KG1 (cell line): Measurements from ENCODE around the gene PFN1.

Source experiments
- DNase-seq: peaks from one replicate; lab custom pipeline; 2025; lab: John Stamatoyannopoulos, UW

PFN1 gene

DNA sequence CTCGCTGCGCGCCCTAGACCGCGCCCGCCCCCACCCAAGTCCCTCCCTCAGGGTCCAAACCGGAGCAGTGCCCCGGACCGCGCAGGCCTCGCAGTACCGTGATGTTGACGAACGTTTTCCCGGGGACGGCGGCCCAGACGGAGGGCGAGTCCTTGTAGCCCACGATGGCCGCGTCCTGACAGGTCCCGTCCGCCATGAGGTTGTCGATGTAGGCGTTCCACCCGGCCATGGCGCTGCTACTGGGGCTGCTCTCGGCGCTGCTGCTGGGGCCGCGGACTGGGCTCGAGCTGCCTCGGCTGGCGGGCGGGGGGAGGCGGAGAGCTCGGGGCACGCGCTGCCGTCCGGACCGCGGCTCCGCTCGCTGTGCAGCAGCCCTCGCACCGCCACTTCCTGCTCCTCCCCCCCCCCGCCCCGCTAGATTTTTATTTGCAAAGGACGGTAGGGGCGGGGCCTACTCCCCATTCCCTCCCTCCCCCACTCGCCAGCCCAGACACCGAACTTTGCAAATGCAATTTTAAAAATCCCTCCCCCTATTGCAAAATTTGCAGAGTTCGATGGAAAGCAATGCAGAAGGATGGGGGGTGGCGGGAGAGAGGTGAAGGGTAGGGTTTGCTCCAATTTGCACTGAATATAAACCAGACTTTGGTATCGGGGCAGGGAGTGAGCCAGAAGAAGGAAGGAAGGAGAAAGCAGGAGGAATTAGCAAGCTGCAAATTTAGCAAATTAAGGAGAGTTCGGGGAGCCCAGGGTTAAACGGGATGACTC lies at the start of gene PFN1:
Gene PFN1 (minus strand): TSS at position 365 of the 765 bp plus-strand sequence. CDS start 136 bp downstream, at position 229.
- DNase-seq, result peak; percentile 77

DNA sequence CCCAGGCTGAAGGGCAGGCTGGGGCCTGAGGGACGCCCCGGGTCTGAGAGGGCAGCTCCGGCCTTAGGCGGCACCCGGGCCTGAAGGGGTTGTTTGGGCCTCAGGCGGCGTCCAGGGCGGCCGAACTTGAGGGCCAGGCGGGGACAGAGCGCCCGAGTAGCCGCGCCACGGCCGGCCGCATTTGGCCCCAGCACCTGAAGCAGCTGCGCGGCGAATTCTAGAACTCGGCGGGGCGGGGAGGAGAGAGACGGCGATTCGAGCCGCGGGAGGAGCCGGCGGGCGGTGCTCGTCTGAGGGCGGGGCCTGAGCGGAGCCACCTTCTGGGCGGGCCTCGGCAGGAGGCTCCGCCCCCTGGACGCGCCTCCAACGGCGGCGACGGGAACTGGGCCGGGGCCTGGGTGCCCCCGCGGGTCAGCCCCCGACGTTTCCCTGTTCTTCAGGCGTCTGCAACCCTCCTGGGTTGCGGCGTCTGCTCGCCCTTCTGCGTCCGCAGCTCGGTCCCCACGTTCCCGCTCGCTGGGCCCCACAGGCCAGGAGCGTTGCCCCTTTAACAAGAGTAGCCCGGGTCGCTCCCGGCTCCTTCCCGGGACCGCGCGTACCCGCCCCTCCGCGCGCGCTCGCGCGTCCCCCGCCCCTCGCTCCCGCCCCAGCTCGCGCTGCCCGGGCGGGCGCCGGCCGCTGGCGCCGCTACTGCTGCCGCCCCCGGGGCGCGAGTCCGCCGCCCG lies 49.1 kb upstream of the PFN1 start, which contains the start of the genes INCA1 and KIF1C:
Gene INCA1 (minus strand): TSS at position 221 of the 725 bp plus-strand sequence. CDS start 3,085 bp downstream, outside the sequence.
Gene KIF1C (plus strand): TSS at position 649 of the 725 bp plus-strand sequence. CDS start 2,297 bp downstream, outside the sequence.
- peak; percentile 28 for DNase-seq

DNA sequence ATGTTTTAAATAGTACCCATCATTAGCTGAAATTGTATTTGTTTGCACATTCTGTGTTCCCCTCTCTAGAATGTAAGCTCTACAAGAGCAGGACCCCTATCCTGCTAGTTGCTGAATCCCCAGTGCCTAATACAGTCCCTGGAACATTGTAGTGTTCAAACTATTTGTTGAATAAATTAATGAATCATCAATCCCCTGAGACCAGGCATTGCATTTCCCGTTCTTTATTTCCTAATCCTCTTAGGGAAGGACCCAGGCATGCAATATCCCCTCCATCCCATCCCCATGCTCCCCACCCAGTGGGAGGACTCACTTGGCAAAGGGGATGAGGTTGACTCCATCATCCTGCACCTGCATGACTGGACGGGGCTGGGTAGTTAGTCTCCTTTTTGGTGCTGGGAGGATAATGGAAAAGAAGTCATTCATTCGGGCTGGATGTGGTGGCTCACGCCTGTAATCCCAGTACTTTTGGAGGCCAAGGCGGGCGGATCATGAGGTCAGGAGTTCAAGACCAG lies 45.8 kb upstream of the PFN1 start:
- DNase-seq, result no peak

DNA sequence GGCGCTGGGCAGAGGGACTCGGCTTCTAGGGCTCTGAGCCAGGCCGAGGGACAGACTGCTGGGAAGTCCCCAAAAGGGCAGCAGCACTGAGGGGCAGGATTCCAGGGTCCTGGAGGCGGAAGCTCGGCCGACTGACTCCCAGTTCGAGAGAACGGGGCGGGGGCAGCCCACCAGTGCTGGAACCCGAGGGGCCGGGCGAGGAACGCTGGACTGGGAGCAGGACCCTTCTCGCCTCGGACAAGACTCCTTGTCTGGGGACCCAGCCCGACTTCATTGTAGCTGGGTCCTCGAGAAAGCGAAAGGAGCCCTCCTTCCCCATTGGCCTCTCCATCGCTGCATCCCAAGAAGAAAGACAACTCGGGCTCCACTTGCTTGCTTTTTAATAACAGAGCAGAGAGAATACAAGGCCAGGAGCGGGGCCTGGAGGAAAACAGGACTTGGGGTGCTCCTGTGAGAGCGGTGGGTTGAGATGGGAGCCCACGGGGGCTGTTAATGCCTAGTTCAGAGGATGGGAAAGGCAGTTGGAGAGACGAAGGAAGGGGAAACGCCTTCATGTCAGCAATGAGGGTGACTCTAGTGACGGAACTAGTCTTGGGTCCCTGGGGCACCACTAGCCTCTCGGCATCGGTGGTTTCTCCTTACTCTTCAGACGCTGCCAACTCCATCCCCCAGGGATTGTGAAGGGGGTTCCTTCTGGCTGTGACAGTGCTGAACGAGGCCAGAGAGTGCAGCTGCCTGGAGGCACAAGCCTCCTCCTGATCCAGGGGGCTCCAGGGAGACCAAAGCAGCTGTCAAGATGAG lies 39.6 kb upstream of the PFN1 start:
- no peak for DNase-seq

DNA sequence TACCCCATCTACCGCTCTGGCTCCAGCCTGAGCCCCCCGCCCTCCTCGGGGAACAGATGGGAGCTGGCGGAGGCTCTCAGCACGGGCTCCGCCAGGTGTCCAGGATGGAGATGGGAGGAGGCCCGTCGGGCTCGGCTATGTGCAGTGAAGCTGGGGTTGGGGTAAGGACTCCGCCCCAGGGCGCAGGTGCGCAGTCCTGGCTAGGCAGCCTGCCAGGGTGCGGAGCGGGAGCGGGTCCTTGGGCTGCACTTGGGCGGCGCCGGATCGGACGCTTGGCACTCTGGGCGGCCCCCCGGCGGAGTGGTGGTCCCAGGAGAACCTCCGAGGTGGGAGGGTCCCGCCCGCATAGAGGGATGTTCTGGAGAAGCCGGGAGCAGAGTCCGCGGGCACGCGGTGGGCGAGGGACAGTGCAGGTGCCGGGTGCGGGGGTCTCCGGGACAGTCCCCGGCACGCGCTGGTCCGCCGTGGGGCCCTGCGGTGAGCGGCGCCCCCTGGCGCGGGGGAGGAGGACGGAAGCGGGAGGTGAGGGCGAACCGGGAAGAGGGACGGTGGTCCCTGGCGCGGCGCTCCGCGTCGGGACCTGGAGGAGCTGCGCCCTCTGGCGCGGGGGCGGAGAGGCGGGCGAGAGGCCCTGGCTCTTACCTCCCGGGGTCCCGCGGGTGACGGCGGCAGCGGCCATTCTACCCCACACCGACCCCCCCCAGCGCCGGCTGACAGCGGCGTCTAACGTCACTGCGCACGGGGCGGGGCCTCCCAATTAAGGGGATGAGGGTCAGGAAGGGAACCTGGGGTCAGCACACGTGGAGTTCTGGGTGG lies 38.8 kb upstream of the PFN1 start, which contains the start of gene CAMTA2:
Gene CAMTA2 (minus strand): TSS at position 725 of the 816 bp plus-strand sequence. CDS start 1,453 bp downstream, outside the sequence.
- peak; percentile 58 for DNase-seq

DNA sequence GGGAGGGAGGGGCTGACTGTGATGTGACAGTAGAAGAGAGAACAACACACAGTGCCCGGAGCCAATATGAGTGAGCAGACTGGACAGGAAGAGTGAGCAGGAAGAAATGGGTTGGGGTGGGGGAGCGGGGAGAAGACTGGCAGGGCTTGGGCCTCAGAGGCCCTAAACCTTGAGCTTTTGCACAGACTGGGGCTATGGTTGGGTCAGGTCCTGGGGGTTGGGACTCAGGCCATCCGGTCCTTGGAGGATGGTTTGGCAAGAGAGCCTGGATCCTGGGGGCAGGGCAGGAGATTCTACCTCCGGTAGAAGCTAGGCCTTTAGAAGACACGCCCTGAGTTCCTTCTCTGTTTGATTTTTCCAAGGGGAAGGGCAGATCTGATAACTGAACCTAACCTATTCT lies 38.1 kb upstream of the PFN1 start:
- DNase-seq, result no peak

DNA sequence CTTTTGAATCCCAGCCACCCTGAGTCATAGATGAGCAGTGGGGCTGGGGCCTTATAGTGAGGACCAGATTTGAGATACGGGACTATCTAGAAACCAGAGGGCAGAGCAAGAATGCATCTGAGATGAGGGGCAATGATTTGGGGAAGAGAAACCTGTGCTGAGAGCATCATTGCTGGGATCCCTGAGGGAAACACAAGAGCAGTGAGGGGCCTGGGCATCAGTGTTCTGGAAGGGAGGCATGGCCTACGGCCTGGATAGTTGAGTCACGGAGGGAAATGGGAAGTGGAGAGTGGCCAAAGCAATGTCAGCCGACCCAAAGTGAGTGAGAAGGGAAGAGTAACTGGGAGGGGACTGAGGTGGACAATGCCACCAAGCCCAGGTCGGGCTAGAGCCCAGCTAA lies 34.0 kb upstream of the PFN1 start:
- DNase-seq, result no peak

DNA sequence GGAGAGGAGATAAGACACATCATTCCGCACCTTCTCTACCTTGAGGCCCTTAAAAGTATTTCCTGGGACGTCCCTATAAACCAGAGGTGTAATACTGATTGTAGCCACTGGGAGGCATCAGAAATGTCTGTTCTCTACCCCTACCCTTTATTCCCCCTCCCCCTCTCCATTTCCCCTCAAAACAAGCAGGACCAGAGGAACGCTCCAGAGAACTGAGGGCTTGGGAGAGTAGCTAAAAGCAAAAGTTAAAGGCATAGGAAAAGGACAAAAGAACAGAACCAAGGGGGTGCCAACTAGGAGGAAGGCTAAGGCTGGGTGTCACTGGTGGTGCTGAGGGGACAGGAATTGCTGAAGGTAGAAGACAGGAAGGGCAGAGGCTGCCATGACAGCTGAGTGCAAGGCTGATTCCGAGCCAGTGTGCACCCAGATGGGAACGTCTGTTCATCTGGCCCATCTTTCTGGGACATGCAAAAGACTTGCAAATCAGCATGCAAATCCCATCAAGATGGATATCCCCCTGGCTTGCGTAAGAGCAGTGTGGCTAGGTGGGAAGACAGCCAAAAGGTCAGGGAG lies 32.4 kb upstream of the PFN1 start:
- DNase-seq, result no peak

DNA sequence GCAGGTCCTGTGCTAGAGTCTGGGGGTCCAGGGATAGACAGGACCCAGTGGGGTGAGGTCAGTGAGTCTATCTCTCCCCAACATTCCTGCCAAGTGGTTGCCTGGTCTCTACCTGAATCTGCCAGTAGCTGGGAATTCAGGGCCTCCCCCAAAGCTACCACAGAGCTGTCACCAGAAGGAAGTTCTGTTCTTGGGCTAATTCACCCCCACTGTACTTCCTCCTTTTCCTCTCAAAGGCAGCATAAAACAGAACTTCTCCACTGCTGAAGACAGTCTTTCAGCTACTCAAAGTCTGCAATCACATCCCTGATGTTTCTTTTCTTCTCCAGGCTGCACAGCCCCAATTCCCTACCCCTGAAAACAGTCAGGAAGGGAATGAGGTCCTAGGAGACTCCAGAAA lies 30.4 kb upstream of the PFN1 start:
- DNase-seq, result no peak

DNA sequence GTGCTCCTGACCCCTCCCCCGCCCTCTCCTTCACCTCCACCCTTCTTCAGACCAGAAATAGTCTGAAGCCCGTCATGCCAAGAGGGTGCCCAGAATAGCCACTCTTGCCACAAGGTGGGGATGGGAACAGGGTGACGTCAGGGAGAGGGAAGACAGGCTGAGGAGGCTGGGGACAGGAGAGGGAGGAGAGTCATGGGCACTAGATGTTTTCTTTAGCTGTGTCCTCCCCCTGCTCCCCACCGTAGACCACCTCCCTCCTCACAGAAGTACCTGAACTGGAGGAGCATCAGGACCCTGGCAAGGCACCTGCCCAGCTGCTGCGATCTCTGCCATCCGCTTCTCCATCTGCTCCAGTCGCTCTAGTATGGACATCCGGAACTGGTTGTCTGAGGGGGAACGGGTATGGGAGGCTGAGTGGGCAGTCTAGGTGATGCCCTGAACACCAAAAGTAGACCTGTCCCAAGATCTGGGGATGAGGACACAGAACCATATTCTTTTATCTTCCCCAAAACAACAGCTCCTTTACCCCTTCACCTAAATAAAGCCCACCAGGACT lies 25.9 kb upstream of the PFN1 start:
- no peak for DNase-seq

DNA sequence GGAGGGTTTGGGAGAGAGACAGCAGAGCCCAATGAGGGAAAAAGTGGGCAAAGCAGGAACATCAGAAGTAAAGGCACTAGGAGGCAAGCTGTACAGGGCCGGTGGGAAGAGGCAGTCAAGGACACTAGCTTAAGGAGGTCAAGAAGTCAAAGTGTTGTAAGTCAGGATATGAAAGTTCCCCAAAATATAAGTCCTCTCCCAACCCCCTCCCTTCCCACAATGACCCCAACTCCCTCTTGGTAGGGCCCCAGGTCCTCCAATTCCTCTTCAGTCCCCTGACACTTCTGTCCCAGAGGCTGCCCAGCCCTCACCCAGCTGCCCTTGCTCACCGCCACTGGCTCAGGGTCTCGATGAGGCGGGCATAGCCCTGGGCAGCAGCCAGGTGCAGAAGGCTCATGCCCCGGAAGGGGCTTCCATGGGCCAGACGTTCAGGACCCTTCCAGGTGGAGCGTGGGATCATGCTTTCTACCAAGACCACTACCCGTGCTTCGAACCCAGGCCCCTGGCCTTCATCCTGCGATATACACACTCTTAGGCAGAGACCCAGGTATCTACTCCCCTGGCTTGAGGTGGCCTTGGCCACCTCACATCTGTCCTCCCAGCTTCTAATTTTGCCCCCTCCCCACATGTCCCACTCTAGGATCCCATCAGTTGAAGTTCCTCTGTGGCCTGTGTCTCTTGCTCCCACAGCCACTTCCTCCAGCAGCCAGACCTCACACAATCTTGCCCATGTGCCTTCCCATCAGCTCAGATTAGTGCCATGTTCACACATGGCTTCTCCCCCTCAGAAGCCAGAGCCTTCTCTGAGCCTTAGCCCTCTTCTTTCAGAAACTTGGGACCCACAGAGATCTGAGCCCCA lies 25.2 kb upstream of the PFN1 start:
- no peak for DNase-seq

DNA sequence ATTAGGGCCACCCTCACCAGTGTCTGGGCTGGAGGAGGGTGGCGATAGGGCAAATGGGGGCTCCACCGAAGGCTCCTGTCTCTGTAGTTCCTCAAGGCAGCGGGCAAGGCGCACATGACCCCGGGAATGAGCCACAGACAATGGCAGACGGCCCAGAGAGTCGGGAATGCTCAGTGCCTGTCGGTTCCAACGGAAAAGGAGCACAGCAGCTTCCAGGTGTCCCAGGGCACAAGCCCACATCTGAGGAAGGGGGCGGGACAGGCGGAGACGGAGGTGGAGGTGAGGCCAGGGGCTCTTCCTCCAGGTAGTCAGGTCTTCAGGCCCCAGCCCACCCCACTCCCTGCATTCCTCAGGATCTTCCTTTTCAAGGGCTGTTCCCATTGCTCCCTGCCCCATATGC lies 24.4 kb upstream of the PFN1 start:
- no peak for DNase-seq

DNA sequence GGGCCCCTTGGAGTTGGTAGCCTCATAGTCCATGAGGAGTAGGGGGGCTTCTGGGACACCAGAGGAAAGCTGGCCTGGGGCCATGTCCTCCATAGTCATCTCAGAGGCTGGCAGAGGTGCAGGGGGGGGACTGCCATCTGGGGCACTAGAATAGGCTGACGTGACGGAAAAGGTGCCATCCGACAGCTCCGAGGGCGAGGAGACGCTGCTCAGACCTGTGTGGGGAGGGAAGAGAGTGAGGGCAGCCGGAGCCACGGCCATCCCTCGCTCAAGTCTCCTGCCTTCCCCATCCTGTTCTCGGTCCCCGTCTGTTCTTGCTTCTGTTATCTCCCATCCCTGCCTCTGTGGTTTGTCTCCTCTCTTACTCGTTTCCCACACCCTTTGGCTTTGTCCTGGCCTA lies 24.0 kb upstream of the PFN1 start:
- no peak for DNase-seq

DNA sequence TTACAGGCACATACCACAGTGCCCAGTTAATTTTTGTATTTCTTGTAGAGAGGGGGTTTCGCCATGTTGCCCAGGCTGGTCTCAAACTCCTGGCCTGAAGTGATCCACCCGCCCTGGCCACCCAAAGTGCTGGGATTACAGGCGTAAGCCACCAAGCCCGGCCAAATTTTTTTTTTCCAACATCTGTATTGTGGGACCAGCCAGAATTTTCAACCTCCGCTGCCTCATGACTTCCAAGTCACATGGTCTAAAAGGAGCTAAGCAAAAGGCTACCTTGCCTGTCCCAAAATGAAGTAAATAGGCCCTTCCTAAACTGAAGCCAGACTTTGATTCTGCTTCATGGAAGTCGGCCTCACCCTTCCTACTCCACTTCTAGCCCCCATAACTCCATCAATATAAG lies 23.5 kb upstream of the PFN1 start:
- DNase-seq, result no peak

DNA sequence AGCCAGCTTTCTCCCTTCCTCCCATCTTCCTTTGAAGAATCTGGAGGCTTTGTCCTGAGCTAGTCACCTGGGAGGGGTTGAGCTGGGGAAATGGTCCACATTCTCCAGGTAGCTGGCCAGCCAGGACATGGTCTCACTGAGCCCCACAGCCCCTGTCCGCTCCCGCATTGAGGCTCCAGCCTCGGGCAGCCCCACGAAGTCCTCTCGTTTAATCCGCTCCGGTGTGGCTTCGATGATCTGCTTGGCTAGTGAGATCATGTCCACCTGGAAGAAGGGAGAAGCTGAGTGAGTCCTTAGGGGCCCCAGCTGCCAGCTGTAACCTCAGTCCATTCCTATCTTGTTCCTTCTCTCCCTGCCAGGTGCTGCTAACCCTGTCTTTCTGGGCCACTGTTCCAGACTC lies 21.9 kb upstream of the PFN1 start:
- DNase-seq, result no peak

DNA sequence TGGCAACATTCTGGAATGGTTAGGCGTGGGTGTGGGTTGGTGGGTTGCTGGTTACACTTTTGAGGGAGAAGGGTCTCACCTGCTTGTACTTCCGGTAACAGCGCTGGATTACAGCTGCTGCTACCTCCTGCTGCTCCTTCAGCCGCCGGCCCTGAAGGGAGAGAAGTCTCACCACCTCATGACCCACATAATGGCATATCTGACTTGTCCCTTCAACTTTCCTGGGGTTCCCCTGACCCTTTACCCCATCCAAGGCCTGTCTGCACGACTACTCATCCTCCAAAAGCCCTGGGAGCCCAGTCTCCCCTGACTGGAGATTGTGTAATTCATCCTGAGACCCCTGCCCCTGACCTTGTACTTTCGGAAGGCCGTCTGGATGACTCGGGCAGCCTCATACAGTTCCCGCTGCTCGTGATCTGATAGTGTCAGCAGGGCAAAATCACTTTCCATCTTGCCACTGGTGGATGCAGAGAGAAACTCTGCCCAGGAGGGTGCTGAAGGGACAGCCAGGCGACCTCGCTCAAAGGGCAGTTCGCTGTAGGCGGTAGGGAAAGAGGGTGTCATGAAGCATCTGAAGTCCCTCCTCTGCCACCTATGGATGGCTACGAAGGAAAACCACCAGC lies 21.3 kb upstream of the PFN1 start:
- DNase-seq, result no peak

DNA sequence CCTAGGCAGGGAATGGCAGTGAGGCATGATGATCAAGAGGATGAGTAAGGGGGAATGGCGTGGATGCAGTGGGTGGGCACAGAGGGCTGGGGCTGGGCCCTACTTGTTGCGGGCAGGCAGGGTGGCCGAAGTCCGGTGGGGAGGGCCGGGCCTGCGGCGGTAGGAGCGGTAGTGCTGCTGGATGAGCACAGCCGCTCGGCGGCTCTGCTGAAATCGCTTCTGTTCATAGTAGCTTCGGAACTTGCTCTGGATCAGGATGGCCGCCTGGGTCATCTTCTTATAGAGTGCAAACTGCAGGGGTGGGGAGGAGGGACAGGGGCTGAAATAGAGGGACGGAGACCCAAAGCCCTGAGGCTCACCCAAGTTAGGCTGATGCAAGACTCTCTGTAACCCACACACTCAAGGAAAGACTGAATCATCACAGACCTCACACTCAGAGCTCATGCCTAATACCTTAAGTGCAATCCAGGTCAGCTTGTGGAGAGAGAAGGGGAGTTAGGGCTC lies 20.8 kb upstream of the PFN1 start:
- no peak for DNase-seq

DNA sequence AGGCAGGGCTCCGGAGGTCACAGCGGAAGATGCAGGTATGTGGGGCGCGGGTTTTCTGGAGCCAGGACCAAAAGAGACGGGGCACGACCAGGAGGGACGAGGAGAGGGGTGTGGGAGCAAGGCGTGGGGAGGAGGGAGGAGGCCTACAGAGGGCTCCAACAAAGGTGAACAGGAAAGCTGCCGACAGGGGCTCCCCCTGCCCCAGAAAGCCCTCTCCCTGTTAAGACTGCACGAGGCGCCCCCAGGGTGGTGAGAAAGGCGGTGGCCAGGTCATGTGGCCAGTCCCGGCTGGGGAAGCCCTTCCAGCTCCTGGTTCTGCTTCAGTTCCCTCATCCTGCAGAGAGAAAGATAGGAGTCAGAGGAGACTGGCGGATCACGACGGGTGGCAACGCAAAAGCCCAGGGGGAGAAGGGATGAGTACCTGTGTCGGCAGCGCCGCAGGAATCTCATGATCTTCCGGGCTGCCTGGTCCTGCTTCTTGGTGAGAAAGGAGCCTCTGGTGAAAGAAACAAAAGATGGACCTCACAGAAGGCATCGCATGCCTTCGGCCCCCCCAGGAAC lies 20.2 kb upstream of the PFN1 start:
- DNase-seq, result no peak
